Measurements from ENCODE around the gene HMCN2.

The HMCN2 gene

DNA sequence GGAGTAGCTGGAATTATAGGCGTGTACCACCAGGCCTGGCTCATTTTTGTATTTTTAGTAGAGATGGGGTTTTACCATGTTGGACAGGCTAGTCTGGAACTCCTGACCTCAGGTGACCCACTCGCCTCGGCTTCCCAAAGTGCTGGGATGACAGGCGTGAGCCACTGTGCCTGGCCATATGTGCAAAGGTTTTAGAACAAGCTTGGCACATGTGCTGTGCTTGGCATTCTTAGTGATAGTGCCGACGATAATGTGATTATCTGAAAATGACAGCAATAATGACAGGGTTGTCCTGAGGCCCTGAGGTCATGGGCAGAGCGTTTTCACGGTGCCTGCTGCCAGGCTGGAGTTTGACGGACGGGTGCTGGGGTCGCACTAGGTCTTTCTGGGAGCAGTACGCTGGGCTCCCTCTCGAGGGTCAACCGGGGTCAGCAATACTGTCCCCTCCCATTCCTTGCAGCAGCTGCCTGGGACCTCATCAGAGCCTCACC lies 42.6 kb downstream of the HMCN2 start:
- DNase-seq (ENCODE audit: low read depth in 1 of 2, low spot score in 1 of 2), result no peak

DNA sequence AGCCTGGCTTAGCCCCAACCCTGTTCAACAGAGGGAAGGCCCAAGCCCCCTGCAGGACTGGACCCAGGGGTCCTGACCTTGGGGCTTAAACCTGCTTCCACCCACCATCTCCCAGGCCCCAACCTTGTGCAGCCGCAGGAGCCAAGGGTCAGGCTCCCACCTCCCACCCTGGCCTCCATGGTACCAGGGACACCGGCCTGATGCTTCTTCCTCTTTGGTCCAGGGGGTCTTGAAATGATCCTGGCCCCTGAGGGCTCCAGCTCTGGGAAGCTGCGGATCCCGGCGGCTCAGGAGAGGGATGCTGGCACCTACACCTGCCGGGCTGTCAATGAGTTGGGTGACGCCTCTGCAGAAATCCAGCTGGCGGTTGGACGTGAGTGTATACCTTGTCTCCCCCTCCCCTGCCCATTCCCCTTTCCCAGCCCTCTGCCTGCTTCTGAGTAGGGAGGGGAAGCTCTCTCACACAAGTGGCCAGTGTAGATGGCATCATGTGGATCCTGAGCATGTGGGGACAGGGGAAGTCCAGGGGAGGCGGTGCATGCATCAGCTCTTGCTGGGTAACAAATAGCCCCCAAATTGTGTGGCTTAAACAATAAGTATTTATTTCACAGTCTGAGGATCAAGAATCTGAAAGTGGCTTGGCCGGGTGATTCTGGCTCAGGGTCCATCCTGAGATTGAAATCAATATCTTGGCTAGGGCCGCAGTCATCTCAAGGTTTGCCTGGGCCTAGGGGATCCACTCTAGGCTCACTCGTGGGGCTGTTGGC lies 44.3 kb downstream of the HMCN2 start:
- no peak for DNase-seq (ENCODE audit: low read depth in 1 of 2, low spot score in 1 of 2)

DNA sequence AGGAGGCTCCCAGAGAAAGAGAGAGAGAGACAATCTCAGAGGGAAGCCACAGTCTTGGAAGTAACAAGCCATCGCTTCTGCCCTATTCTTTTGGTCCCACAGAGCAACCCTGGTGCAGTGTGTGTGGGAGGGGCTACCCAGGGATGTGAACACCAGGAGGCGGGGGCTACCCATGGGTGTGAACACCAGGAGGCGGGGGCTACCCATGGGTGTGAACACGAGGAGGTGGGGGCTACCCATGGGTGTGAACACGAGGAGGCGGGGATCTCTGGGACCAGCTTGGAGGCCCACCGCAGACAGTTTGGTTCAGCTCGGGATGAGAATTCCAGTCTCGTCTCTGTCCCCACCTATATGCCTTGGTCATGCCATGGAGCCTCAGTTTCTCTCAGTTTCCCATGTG lies 44.9 kb downstream of the HMCN2 start:
- no peak for DNase-seq (ENCODE audit: low read depth in 1 of 2, low spot score in 1 of 2)

- DNase-seq (ENCODE audit: low read depth in 1 of 2, low spot score in 1 of 2), result no peak
These were observed 45.4 kb downstream of the HMCN2 start for GRCh38 chr9:130311003-130311402.

GRCh38 chr9:130311408-130312140 lies 46.0 kb downstream of the HMCN2 start:
- no peak for DNase-seq (ENCODE audit: low read depth in 1 of 2, low spot score in 1 of 2)

DNA sequence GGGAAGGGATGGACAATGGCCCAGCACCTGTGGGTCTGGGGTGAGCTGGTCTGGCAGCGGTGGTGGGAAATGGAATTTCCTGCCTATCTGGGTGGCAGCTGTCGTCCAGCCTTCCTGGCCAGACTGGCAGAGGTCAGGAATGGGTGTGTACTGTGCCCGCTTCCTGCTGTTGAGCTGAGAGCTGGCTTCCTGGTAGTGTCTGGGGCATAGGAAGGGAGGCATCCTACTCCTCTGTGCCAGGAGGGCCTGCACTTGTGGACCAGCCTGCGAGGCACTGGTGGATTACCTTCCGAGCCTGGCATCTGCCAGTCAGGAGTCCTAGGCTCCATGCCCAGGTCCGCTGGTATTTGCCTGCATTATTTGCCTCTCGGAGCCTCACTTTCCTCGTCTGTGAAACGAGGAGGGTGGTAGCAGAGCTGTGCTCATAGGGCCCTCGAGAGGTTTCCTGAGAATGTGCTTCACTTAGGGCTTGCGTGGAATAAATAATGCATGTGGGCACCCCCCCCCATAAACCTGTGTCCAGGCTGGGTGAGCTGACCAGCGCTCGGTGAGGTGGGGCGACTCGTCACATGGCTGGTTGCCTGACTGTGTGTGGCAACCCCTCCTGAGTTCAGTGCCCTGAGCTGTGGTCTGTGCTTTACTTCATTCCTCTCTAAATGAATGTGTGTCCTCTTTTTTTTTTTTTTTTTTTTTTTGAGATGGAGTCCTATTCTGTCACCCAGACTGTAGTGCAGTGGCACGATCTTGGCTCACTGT lies 47.7 kb downstream of the HMCN2 start:
- DNase-seq (ENCODE audit: low read depth in 1 of 2, low spot score in 1 of 2), result no peak

DNA sequence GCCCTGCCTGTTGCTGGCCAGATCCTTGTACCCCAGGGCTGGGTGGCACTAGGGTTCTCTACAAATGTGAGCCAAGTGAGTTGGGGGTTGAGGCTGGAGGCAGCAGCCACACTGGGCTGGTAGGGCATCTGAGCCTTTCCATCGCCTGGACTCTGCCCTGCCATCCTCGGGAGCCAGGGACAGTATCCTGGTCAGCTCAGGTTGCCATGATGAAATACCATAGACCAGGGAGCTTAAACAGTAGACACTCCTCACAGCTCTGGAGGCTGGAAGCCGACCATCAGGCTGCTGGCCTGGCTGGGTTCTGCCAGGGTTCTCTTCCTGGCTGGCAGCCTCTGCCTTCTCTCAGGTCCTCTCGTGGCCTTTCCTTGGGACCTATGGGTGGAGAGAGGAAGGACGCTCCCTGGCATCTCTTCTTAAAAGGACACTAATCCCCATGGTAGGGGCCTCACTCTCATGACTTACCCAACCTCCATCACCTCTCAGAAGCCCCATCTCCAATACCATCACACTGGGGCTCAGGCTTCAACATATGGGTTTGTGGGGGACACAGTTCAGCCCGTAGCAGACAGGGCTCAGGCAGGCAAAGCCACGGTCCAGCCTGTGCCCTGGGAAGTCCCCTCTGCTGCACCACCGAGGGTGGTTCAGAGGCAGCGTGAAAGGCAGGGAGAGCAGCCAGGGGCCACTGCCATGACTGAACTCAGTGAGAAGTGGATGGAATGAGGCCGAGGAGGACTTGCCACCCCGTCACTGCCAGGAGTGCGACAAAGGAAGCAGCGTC lies 50.1 kb downstream of the HMCN2 start:
- DNase-seq (ENCODE audit: low read depth in 1 of 2, low spot score in 1 of 2), result no peak

DNA sequence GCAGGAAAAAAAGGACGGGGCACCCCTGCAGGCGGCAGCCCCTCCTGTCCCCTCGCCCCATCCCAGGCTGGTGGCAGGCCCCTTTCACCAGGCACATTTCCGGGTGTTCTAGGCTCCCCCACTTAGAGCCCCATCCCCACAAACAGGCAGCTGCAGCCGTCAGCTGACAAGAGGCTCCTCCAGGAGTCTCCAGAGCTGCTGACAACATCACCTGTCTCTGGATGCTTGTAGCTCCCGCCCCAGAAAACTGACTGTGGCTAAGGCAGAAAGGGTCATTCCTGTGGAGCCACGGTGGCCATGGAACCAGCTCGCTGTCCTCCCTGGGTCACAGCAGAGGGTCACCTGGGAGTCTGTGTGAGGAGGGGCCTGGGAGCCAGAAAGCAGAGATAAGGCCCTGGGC lies 50.9 kb downstream of the HMCN2 start:
- DNase-seq (ENCODE audit: low read depth in 1 of 2, low spot score in 1 of 2), result no peak

GRCh38 chr9:130319300-130319699 lies 53.7 kb downstream of the HMCN2 start:
- no peak for DNase-seq (ENCODE audit: low read depth in 1 of 2, low spot score in 1 of 2)

DNA sequence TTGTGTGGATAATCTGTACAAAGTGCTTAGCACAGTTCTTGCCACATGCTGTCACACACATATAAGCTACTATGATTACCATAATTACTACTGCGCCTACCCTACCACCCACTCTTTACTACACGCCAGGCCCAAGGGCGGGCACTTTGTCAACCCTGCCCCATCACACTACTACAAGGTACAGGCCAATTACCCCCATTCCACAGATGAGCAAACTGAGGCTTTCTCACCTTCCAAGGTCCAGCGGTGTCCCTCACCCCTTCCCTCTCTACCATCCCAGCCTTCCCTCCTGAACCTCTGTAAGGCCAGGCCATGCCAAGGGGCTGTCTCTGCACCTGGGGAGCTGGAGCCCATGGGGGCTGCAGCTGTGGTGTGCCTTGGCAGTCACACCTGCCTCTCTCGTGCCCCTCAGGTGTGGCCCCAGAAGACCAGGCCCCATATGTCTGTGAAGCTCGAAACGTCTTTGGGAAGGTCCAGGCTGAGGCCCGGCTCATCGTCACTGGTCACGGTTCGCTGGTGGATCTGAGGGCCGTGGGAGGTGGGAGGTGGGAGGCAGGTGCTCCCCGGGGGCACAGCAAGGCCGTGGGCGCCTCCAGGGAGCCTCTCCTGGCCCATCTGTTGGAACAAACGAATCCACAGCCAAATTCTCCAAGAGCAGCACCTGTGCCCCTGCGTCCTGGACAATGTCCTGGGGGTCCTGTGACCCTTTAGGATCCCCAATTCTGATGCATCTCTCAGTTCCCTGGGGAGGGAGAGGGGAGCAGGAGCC lies 54.6 kb downstream of the HMCN2 start:
- DNase-seq (ENCODE audit: low read depth in 1 of 2, low spot score in 1 of 2), result no peak

DNA sequence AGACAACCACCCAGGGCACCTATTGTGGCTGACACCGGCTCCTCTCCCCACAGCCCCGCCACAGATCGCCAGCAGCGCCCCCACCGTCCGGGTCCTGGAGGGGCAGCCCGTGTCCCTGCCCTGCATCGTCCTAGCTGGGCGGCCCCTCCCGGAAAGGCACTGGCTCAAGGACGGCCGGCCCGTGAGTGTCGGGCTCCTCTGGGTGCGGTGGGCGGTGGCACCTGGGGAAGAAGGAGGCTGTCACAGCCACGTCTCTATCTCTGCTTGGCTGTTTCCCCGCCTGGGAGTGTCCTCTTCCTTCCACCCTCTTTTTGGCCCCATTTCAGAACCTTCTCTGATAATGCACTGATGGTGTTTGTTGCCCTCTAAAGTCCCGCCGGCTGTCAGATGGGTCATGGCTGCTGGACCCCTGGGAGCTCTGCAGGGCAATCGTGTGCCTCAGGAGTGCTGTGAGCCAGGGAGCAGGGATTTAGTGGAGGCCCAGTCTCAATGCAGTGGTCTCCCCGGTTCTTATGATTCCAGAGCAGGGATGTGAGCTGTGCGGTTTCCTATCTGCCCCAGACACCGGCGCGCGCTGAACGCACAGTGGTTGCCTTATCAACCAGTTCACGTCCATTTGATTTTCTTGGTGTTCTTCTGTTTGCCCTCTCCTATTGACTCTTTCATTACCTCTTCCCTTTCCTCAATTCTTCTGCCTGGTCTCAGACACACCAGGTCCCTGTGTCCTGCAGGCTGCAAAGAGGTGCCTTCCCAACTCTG lies 55.3 kb downstream of the HMCN2 start:
- no peak for DNase-seq (ENCODE audit: low read depth in 1 of 2, low spot score in 1 of 2)

DNA sequence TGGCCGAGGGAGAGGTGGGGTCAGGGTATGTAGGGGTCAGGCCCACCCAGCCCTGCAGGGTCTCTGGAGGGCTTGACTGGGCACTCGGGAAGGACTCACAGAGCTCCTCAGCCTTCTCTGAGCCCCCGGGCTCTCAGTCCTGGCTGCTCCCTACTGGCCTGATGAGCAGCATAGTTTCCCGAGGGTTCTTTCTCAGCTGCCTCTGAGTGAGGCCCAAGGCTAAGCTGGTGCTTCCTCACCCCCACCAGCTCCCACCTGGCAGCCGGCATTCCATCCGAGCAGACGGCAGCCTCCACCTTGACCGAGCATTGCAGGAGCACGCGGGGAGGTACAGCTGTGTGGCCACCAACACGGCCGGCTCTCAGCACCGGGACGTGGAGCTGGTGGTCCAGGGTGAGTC lies 56.0 kb downstream of the HMCN2 start:
- DNase-seq (ENCODE audit: low read depth in 1 of 2, low spot score in 1 of 2), result no peak

GRCh38 chr9:130323051-130323745 lies 57.6 kb downstream of the HMCN2 start:
- no peak for DNase-seq (ENCODE audit: low read depth in 1 of 2, low spot score in 1 of 2)

- no peak for DNase-seq (ENCODE audit: low read depth in 1 of 2, low spot score in 1 of 2)
These were observed 60.4 kb downstream of the HMCN2 start for GRCh38 chr9:130325921-130326320.

DNA sequence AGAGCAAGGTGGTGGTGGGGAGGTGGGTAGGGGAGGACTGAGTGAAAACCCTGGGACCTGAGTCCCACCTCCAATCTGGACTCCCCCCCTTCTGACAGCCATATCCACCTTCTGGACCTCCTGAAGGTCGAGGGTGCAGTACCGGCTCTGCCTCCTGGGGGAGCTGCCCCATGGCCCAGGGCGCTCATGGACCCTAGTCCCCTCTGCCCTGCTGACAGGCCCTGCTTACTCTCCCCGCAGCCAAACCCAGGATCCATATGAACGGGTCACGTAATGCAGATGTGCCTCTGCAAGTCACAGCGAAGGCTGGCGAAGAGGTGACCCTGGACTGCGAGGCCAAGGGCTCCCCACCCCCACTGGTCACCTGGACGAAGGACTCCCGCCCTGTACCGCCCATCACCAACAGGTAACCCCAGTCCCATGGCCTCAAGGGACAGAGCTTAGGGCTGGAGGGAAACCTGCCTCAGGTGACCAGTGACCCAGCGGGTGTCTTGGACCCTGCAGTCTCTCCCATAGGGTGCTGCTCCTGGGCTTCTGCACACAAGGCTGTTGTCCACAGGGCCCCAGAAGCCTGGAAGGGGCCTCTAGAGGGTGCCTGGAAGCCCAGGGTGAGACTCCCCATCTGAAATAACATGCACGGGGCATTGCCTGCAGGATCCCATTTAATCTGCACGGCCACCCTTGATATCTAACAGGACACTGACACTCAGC lies 61.7 kb downstream of the HMCN2 start:
- no peak for DNase-seq (ENCODE audit: low read depth in 1 of 2, low spot score in 1 of 2)

GRCh38 chr9:130327781-130328348 lies 62.3 kb downstream of the HMCN2 start:
- DNase-seq (ENCODE audit: low read depth in 1 of 2, low spot score in 1 of 2), result no peak

DNA sequence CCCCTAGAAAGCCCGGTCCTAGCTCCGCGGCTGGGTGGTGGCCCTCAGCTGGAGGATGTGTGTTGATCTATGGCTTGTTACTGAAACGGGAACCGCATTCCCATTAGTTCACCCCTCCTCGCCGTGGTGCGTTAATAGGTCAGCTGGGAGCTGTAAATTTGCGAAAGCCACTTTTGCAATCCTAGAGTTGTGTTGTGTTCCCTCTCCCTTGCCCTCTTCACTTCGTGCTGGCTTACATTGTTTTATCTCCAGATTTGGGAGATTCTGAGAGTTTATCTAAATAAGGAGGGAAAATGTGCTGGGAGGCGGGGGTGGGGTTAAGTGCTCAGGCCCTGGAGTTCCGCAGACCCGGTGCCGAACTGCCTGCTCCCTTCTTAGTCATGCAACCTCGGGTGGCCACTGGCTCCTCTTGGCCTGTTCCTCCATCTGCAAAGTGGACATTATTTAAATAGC lies 62.8 kb downstream of the HMCN2 start:
- DNase-seq (ENCODE audit: low read depth in 1 of 2, low spot score in 1 of 2), result no peak

- no peak for DNase-seq (ENCODE audit: low read depth in 1 of 2, low spot score in 1 of 2)
These were observed 63.5 kb downstream of the HMCN2 start for GRCh38 chr9:130329061-130329460.

Data from stimulated activated CD4-positive, alpha-beta T cell treated with anti-CD3 and anti-CD28 coated beads, Interleukin-15, amount 100 ng/mL, for 1 hour (primary cell).